ENCODE measurements around the gene AKAP6.

DNA sequence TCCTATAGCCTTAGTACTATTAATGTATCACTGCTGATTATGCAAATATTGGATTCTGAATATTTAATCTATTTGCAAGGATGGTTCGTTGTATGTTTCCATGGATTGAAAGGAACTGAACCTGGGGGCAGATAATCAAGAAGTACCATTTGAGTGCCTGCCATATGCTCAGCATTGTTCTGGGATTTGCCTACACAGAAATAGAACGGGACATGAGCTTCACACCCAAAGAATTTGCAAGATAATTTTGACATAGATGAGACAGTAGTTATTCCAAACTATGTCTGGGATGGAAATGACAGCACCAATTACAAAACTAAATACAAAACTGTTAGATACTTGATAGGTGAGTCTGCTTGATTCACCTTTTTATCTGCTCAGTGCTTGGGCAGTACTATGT, 476.9 kb downstream of the AKAP6 start:
- TF ChIP-seq POLR2AphosphoS5 (IDR thresholded peaks at IDR 0.05; ENCODE audit: low read depth, low read length), result no peak
- TF ChIP-seq POLR2A (IDR thresholded peaks at IDR 0.05; ENCODE audit: low read depth, low read length), result no peak

Measured in GM12891 (cell line).